PC-3 (cell line): ENCODE results near the gene AFF3.

Experiments used
- CTCF ChIP-seq: fragments of 300-600 bp; sonication (generic); conservative IDR thresholded peaks from 2 replicates; pipeline ENCODE4 v1.5.1; 2017; ENCODE audit warnings: antibody characterized with exemption, low read depth, mild to moderate bottlenecking, low read length
- EZH2 ChIP-seq: fragments of 300-600 bp; sonication (generic); IDR thresholded peaks from one replicate; pipeline ENCODE4 v1.6.1; 2017; ENCODE audit warnings: antibody characterized with exemption, mild to moderate bottlenecking, low read length; ENCODE audit not compliant: unreplicated experiment
- EZH2phosphoT487 ChIP-seq: fragments of 300-600 bp; sonication (generic); IDR thresholded peaks from 2 replicates; pipeline ENCODE4 v1.6.1; 2018; ENCODE audit warnings: mild to moderate bottlenecking, antibody characterized with exemption, low read length, borderline replicate concordance

DNA sequence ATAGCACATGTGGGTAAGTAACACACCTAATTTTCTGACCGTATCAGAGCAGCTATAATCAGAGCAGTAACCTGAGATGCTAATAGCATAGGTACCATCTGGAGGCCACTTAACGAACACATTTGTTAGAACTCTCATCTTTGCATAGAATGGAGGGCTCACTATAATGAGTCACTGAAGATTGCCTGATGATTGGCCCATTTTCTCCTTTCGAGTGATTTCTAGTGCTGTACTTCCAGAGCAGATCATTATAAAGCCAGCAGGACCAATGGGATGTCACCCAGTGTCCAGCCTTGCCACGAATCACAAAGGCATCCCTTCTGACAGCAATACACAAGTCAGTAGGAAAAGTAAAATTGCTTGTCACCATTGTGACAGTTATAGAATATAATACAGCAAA lies 570.9 kb downstream of the AFF3 start:
- TF ChIP-seq CTCF: no peak
- no peak for TF ChIP-seq EZH2
- TF ChIP-seq EZH2phosphoT487: no peak
